K562 (cell line): ENCODE measurements around the gene TBC1D17. TPM values are rescaled to one million over a fixed set of nuclear protein-coding genes. Genes with fewer than 3 reads are reported as not detected.

Experiments used
- CBX1 ChIP-seq: sonication (generic); IDR thresholded peaks from 2 replicates; pipeline ENCODE4 v1.6.1; 2016; ENCODE audit warnings: antibody characterized with exemption, low read depth, mild to moderate bottlenecking
- PBX2 ChIP-seq, 2 experiments: IDR thresholded peaks in 1 of 2; conservative IDR thresholded peaks in 1 of 2; 2 replicates each; pipeline ENCODE4 v1.6.1; 2016; ENCODE audit warnings: low read depth in 2 of 2, mild to moderate bottlenecking in 1 of 2, missing compliant biosample characterization in 1 of 2, missing genetic modification characterization in 1 of 2, moderate library complexity in 1 of 2
- ZBTB33 ChIP-seq: sonication (generic); formaldehyde crosslinking; IDR thresholded peaks from 2 replicates; pipeline ENCODE4 v1.8.1; 2023; ENCODE audit warnings: mild to moderate bottlenecking, missing genetic modification reagents
- ZNF146 ChIP-seq: IDR thresholded peaks from one replicate; pipeline ENCODE4 v1.6.1; 2018; ENCODE audit warnings: missing compliant biosample characterization; ENCODE audit not compliant: unreplicated experiment
- polyA plus RNA-seq, 8 experiments: library from polyadenylated mRNA; depleted of rRNA in 4 of 8; stranded (reverse) in 5 of 8; unstranded in 3 of 8; fragments of >200 nt; fragmentation: Nextera tagmentation in 2 of 8; fragmentation: Illumina TruSeq in 1 of 8; extraction: Ambion mirVana in 2 of 8; extraction: Trizol in 1 of 8; gene quantifications; 2 replicates each; pipeline versions ENCODE4 v1.2.1 to v1.2.3, GENCODE V29; 2011 to 2014; ENCODE audit warnings: inconsistent platforms in 1 of 8, missing spikeins in 1 of 8
- total RNA-seq, 7 experiments: library from RNA; depleted of rRNA in 6 of 7; stranded (reverse); fragments of >200 nt in 6 of 7; fragmentation: Illumina TruSeq in 2 of 7; extraction: Trizol in 2 of 7; gene quantifications; 2 replicates each; pipeline versions ENCODE4 v1.2.1 to v1.2.3, GENCODE V29; 2011 to 2021; ENCODE audit warnings: low replicate concordance in 1 of 7

The TBC1D17 gene
- total and polyA plus RNA-seq, 9 of the 15 experiments (the other 6 are each of a cell fraction or from before 2014, with no cell fraction given), result 0.42 to 16.0 (median 3.8) TPM

- TF ChIP-seq ZBTB33 (CRISPR knock-in tag) (no peak), CBX1 (peak; percentile 42; the same call in 1 of the 2 replicates), ZNF146 (CRISPR knock-in tag) (no peak), PBX2 (CRISPR knock-in tag; IDR thresholded peaks at IDR 0.05; ENCODE audit: low read depth) (no peak), PBX2 (tag; conservative IDR thresholded peaks at IDR 0.05; ENCODE audit: low read depth) (no peak)
- TF ChIP-seq, all 486 proteins: peak for 11
These were observed 17.7 kb upstream of the TBC1D17 start (continued) for GRCh38 chr19:49859682-49860335.
